ENCODE data around the gene PRDM5.

PRDM5 gene

DNA sequence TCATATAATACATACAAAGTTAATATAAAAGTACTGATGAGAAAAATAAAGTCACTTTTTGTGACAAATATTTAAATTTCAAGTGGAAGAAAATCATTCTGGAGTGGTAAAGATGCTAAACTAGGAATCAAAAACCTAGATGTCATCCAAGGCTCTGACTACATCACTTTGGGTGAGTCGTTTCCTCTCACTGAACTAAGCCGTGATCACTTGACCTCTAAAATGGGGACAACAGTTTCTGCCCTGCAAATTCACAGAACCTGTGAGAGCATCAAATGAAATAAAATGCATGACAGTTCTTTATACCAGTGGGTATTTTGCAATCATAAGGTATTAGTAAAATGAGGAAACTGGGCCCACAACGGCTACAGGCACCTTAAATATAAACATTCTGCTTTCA, 63.8 kb downstream of the PRDM5 start:
- no peaks in the 10 kb centered on the region for H3K9me3 ChIP-seq

GRCh38 chr4:120857312-120857711, 65.2 kb downstream of the PRDM5 start:
- Histone ChIP-seq H3K4me3 (no peak overlapping the region), H3K4me1 (no peaks in the 10 kb centered on the region), H3K27me3 (ENCODE audit: low read depth) (no peaks in the 10 kb centered on the region), H3K36me3 (replicated peaks) (no peaks in the 10 kb centered on the region), H3K9me3 (no peaks in the 10 kb centered on the region)
- DNase-seq (ENCODE audit: low spot score in 2 of 2) = no peak
- in situ Hi-C loops (cut with MboI; ENCODE audit: low sequenced_read_pairs) = no loop called here

More for the DNA sequence above, 63.8 kb downstream of the PRDM5 start:
- in situ Hi-C loops (cut with MboI; ENCODE audit: low sequenced_read_pairs) = no loop called here
- no peaks in the 10 kb centered on the region for H3K36me3 ChIP-seq (replicated peaks)
- H3K27me3 ChIP-seq (ENCODE audit: low read depth) = no peaks in the 10 kb centered on the region
- no peak for DNase-seq (ENCODE audit: low spot score in 2 of 2)
- H3K4me3 ChIP-seq = no peak overlapping the region
- H3K4me1 ChIP-seq = no peaks in the 10 kb centered on the region

DNA sequence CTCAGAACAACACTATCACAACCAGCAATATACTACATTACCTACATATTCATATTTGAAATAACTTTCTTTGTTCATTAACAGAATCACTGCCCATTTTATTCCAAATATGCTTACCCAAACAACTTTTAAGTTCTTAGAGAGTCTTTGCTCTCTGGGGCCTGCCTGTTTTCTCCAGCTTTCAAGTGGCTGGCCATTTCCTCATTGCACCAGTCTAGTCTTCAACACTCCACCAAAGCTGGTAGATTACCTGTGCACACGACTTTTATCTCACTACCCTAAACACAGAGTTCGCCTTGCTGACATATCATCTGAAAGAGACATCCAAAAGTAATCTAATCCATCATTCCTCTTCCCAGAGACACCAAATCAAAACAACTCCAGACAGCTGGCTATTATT, 66.2 kb downstream of the PRDM5 start:
- in situ Hi-C loops (cut with MboI; ENCODE audit: low sequenced_read_pairs) = no loop called here
- Histone ChIP-seq H3K36me3 (replicated peaks) (no peaks in the 10 kb centered on the region), H3K27me3 (ENCODE audit: low read depth) (no peaks in the 10 kb centered on the region), H3K4me3 (no peak overlapping the region), H3K9me3 (no peaks in the 10 kb centered on the region), H3K4me1 (no peaks in the 10 kb centered on the region)
- no peak for DNase-seq (ENCODE audit: low spot score in 2 of 2)

GRCh38 chr4:120855307-120856001, 67.1 kb downstream of the PRDM5 start:
- no peak for DNase-seq (ENCODE audit: low spot score in 2 of 2)
- Histone ChIP-seq H3K27me3 (ENCODE audit: low read depth) (no peaks in the 10 kb centered on the region), H3K36me3 (replicated peaks) (no peaks in the 10 kb centered on the region), H3K4me3 (no peak overlapping the region), H3K9me3 (no peaks in the 10 kb centered on the region), H3K4me1 (no peaks in the 10 kb centered on the region)
- in situ Hi-C loops (cut with MboI; ENCODE audit: low sequenced_read_pairs) = no loop called here

DNA sequence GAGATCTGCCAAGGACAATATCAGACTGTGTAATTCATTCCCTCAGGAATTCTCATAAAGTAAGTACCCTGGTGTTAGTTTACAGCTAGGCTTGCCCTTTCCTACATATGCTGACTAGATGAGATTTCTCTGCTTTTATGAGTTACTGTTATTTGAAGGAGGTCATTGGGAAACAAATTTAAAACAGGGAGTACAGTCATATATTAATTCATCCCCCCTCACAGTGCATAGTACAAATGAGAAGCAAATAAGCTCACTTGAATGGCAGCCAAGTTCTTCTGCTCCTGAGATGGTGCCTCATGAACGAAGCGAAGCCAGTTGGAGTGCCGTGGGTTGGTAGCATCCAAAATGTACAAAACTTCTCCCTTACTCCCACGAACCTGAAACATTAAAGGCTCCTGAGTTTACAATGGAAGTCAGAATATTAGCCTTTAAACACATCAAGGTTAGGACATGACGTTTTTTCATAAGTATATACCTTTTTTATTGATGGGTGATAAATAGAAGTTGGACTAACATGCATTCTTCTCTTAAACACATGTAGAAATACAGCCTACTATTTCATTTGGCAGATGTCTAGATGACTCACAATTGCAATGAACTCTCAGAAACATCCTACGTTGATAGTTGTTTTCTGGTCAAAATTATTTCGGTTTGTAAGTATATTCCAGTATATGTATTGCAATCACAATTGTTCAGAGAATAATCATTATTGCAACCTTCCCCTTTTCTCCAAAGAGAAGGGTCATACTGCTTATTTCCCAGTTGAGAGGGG, 69.2 kb downstream of the PRDM5 start:
- Histone ChIP-seq H3K27me3 (ENCODE audit: low read depth) (no peaks in the 10 kb centered on the region), H3K36me3 (replicated peaks) (no peaks in the 10 kb centered on the region), H3K9me3 (no peaks in the 10 kb centered on the region), H3K4me1 (no peaks in the 10 kb centered on the region), H3K4me3 (no peak overlapping the region)
- in situ Hi-C loops (cut with MboI; ENCODE audit: low sequenced_read_pairs) = no loop called here
- no peak for DNase-seq (ENCODE audit: low spot score in 2 of 2)

GRCh38 chr4:120850018-120850599, 72.4 kb downstream of the PRDM5 start:
- no peak for DNase-seq (ENCODE audit: low spot score in 2 of 2)
- Histone ChIP-seq H3K4me3 (no peak overlapping the region), H3K4me1 (no peaks in the 10 kb centered on the region), H3K27me3 (ENCODE audit: low read depth) (no peaks in the 10 kb centered on the region), H3K9me3 (no peaks in the 10 kb centered on the region), H3K36me3 (replicated peaks) (no peaks in the 10 kb centered on the region)
- in situ Hi-C loops (cut with MboI; ENCODE audit: low sequenced_read_pairs) = no loop called here

DNA sequence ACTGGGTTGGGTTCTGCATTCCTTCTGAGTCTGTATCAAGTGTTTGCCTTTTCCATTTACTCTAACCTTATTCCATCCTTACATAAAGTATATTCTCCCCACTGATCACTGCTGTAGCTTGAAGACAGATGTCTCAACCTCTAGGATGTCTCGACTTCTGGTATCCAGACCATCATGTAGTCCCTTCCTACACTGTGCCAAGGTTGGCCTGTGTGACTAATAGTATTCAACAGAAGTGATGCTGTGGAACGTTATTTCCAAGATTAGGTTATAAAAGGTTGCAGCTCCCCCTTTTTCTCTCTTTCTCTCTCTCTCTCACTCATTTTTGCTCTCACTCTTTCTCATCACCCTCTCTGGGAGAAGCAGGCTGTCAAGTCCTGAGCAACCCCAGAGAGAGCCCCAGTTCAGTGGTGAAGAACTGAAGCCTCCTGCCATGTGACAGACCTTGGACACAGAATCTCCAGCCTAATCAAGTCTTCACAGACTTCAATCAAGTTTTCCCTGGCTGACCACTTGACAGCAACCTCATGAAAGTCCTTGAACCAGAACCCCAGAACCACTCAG, 75.4 kb downstream of the PRDM5 start:
- DNase-seq (ENCODE audit: low spot score in 2 of 2) = no peak
- Histone ChIP-seq H3K36me3 (replicated peaks) (no peaks in the 10 kb centered on the region), H3K9me3 (no peaks in the 10 kb centered on the region), H3K27me3 (ENCODE audit: low read depth) (no peaks in the 10 kb centered on the region), H3K4me3 (no peak overlapping the region), H3K4me1 (no peaks in the 10 kb centered on the region)
- in situ Hi-C loops (cut with MboI; ENCODE audit: low sequenced_read_pairs) = no loop called here

GRCh38 chr4:120844528-120844921, 78.0 kb downstream of the PRDM5 start:
- Histone ChIP-seq H3K4me3 (no peak overlapping the region), H3K27me3 (ENCODE audit: low read depth) (no peaks in the 10 kb centered on the region), H3K4me1 (no peaks in the 10 kb centered on the region), H3K9me3 (no peaks in the 10 kb centered on the region), H3K36me3 (replicated peaks) (no peaks in the 10 kb centered on the region)
- in situ Hi-C loops (cut with MboI; ENCODE audit: low sequenced_read_pairs) = no loop called here
- no peak for DNase-seq (ENCODE audit: low spot score in 2 of 2)

GRCh38 chr4:120843849-120844527, 78.5 kb downstream of the PRDM5 start:
- in situ Hi-C loops (cut with MboI; ENCODE audit: low sequenced_read_pairs) = no loop called here
- H3K4me3 ChIP-seq = no peak overlapping the region
- H3K9me3 ChIP-seq = no peaks in the 10 kb centered on the region
- no peaks in the 10 kb centered on the region for H3K27me3 ChIP-seq (ENCODE audit: low read depth)
- peak in 1 of 2 experiments; percentile 9 for DNase-seq (ENCODE audit: low spot score in 2 of 2)
- no peaks in the 10 kb centered on the region for H3K36me3 ChIP-seq (replicated peaks)
- H3K4me1 ChIP-seq = no peaks in the 10 kb centered on the region

GRCh38 chr4:120842031-120842430, 80.5 kb downstream of the PRDM5 start:
- Histone ChIP-seq H3K9me3 (no peaks in the 10 kb centered on the region), H3K4me3 (no peak overlapping the region), H3K36me3 (replicated peaks) (no peaks in the 10 kb centered on the region), H3K27me3 (ENCODE audit: low read depth) (no peaks in the 10 kb centered on the region), H3K4me1 (no peaks in the 10 kb centered on the region)
- no peak for DNase-seq (ENCODE audit: low spot score in 2 of 2)
- in situ Hi-C loops (cut with MboI; ENCODE audit: low sequenced_read_pairs) = no loop called here

DNA sequence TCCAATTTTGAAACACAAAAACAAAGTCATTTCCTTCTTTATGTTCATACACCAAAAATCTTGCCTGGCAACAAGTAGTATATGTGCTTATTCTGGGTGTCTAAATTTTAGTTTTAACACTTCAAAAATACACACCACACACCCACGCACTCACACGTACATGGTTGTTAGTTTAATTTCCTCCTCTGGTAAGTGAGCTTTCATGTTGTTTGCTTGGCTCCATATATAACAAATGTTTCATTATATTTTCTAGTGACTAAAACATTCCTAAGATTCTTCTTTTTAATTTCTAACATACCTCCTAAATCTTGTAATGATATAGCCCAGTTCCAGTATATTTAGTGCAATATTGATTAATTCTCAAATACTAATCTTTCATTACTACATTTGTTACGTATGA, 80.9 kb downstream of the PRDM5 start:
- H3K4me3 ChIP-seq = no peak overlapping the region
- no peaks in the 10 kb centered on the region for H3K4me1 ChIP-seq
- DNase-seq (ENCODE audit: low spot score in 2 of 2) = no peak
- no peaks in the 10 kb centered on the region for H3K36me3 ChIP-seq (replicated peaks)
- no peaks in the 10 kb centered on the region for H3K9me3 ChIP-seq
- in situ Hi-C loops (cut with MboI; ENCODE audit: low sequenced_read_pairs) = no loop called here
- no peaks in the 10 kb centered on the region for H3K27me3 ChIP-seq (ENCODE audit: low read depth)

DNA sequence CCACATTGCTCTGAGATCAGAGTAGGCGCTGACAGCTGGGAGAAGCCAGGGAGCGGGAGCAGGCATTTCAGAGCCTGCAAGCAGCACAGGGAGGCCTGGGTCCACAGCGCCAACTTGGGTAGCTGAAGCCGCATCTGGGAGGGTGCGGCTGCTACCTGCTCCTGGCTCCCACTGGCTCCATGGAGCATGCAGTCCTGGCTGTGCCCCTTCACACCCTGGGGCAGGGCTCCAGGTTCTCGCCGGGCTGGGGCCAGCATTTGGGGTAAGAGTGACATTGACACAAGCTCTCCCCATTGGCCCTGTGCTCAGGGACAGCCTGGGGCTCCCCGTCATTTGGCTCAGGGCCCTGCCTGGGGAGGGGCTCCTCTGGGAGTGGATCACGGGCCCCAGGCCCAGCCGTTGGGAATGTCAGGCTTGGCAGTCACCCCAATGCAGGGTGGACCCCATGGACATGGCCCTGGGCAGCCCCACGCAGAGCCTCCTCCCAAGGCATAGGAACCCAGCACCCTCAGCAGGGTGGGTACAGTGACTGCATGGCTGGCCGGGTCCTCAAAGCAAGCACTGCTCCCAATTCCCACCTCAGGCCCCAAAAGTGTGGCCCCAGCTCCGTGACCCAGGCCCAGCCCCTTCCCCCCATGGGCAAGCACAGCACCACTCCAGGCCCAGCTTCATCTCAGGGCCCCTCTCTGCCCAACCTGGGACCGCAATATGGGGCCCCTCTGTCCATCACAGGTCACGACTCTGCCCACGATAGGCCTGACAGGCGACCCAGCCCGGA, 82.4 kb downstream of the PRDM5 start:
- H3K4me1 ChIP-seq = no peaks in the 10 kb centered on the region
- in situ Hi-C loops (cut with MboI; ENCODE audit: low sequenced_read_pairs) = no loop called here
- no peak for DNase-seq (ENCODE audit: low spot score in 2 of 2)

GRCh38 chr4:120839334-120839973, 83.1 kb downstream of the PRDM5 start:
- Histone ChIP-seq H3K4me3 (no peak overlapping the region), H3K27me3 (ENCODE audit: low read depth) (no peaks in the 10 kb centered on the region), H3K4me1 (no peaks in the 10 kb centered on the region), H3K9me3 (no peaks in the 10 kb centered on the region), H3K36me3 (replicated peaks) (no peaks in the 10 kb centered on the region)
- in situ Hi-C loops (cut with MboI; ENCODE audit: low sequenced_read_pairs) = no loop called here
- DNase-seq (ENCODE audit: low spot score in 2 of 2) = no peak

More for the DNA sequence above, 82.4 kb downstream of the PRDM5 start:
- Histone ChIP-seq H3K36me3 (replicated peaks) (no peaks in the 10 kb centered on the region), H3K4me3 (no peak overlapping the region), H3K9me3 (no peaks in the 10 kb centered on the region), H3K27me3 (ENCODE audit: low read depth) (no peaks in the 10 kb centered on the region)
